GM21717 (cell line): ENCODE results near the gene SHC3.

Source experiments
- ATAC-seq: cut with Tn5 transposase; IDR thresholded peaks from one replicate; pipeline ENCODE4 v1.9.1; 2021; ENCODE audit warnings: mild to moderate bottlenecking, moderate library complexity; ENCODE audit not compliant: unreplicated experiment

SHC3 gene

DNA sequence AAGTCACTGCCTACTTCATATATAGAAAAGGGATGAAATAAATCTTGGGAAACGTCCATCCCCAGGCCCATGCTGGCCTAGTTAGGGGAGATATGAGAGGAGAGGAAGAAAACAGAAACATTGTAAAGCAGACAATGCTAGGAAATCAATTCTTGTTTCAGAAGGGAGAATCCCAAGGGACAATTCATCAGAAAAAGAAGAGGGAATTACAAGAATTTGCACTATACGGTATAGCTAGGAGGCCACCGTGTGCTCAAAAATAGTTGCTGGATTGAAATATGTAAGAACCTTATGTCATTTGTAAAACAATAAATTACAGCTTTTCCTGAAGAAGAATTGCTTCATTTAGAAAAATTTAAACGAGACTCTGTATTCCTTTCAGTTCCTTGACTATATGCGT lies 8.3 kb upstream of the SHC3 start:
- no peak for ATAC-seq

DNA sequence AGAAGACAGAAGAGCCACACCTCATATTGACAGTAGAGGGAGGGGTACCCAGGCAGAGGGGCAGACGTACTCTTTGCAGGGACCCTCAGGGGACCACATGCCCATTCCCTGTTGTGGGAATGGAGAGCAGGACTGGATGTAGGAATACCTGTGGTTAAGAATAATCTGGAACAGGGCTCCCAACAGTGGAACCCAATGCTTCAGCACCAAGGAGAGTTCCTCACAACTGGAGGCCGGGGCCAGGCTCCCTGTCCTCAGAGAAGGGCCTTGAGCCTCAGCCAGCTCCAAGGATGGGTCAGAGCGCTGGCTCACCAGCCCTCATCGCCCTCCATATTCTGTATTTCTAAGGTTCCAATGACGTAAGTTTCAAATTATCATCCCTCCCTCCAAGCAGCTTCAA lies 7.4 kb upstream of the SHC3 start:
- no peak for ATAC-seq

DNA sequence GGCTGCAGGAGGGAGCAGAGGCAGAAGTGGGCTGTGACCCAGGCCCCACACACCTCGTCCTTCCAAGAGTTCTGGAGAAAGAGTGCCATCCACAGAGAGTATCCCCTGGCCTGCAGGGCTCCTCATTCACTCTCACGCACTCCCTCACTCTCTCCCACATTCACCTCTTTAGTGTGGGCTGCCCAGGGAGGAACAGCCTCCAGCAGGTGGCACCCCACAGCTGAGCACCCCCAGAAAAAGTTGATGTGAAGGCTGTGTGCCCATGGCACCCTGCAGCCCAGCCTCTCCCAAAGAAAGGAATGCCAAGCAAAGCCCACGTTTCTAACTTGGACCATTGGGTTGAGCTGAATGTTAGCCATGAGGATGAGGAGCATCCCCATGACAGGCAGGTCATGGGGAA lies 4.5 kb upstream of the SHC3 start:
- ATAC-seq, result no peak

DNA sequence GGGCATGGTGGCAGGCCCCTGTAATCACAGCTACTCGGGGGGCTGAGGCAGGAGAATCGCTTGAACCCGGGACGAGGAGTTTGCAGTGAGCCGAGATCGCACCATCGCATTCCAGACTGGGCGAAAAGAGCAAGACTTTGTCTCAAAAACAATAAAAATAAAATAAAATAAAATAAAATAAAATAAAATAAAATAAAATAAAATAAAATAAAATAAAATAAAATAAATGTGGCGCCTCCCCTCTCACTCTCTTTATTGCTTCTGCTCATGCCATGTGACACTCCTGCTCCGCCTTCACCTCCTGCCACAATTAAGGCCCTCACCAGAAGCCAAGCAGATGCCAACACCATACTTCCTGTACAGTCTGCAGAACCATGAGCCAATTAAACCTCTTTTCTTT lies 3.8 kb upstream of the SHC3 start:
- ATAC-seq, result no peak

DNA sequence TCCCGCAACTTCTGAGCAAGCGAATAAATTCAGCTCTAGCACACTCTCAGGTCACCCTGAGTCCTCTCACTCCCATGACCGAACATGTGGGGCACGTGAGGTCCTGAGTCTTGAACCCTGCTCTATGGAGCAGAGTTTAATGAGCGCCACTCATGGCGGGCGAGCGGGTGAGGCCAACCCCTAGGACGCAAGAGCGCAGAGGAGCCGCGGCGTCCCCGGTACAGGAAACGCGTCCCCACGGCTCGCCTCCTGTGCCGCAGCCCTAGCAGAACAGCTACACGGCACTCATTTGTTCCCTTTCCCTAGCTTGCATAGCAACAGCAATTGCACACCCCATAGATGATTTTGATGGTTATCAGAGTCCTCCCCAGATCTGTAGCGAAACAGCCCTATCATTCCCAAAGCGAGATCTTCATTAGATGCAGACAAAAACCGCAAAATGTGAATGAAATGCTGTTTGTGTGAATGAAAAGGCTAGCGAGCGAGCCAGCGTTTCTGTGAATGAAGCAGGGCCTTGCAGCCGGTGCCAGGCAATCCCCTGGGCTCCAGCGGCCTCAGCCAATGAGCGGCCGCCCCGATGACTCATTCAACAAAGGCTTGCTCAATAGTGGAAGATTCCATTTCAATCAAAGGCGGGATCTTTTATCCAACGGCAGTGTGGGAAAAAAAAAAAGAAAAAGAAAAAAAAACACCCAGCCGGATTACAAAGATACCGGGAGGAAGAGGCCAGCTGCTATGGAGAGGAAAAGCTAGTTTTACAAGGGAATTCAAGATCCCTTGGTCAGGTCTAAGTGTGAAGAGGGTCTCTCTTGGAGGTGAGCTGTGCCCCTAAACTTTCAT lies 1.5 kb upstream of the SHC3 start:
- ATAC-seq, result no peak

GRCh38 chr9:89179540-89179894 lies 899 bp upstream of the SHC3 start:
- no peak for ATAC-seq

GRCh38 chr9:89178830-89179539 lies 367 bp upstream of the SHC3 start:
- ATAC-seq, result no peak

DNA sequence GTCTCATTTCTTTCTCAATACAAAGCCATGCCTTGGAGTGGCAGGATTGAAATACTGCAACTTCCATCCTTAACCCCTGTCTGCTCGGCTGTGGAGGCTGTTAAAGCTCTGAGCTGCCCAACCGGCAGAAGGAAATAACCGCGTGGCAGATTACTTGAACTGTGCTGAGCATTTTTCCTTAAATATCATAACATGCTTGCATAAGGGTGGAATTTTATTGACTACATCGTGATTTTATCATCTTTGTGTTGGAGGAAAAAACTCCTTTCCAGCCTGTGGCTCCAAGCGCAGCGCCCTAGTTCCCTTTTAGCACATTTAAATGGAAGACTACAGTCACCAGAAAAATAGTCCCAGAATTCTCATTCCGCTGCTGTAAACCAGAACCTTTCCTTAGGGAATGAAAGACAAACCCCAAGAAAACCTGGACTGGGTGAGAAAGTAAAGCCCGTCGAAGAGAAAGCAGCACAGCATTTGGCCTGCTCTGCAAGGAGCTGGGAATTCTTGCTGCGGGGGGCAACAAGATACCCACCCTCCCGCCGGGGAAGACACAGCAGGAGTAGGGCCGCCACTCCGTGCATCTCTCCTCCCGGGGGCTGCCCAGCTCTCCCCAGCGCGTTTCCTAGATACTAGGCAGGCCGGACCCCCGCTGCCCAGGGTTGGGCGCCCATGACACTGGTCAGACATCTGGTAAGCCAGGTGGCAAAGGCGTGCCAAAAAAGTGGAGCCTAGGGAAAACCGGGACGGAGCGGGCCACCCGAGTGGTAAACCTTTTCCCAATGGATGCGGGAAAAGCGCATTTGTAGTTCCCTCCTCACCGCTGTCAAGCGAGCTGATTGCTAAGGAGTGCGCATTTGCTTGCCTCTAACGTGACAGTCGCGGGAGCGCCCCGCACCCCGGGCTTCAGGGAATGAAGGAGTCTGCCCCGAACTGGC lies 1.3 kb downstream of the SHC3 start:
- no peak for ATAC-seq

- ATAC-seq, result no peak
Measured at GRCh38 chr9:89175828-89176261, 2.8 kb downstream of the SHC3 start.

DNA sequence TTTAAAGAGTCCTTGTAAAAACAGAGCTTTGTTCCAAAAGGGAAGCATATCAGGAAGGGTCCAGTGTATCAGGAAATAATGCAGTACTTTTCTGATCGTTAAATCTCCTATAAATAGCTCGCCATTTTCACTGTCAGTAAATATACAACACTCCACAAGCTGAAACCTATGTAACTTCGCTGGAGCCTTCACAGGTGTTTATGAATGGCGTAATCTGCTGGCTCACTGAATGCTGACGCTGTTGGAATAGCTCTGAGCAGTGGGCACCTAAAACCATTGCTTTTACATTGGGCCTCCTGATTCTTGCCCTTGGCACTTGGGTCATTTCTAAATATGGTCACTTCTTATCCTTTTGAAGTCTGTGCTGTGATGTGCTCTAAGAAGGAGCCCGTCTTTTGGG lies 4.3 kb downstream of the SHC3 start:
- ATAC-seq, result no peak

DNA sequence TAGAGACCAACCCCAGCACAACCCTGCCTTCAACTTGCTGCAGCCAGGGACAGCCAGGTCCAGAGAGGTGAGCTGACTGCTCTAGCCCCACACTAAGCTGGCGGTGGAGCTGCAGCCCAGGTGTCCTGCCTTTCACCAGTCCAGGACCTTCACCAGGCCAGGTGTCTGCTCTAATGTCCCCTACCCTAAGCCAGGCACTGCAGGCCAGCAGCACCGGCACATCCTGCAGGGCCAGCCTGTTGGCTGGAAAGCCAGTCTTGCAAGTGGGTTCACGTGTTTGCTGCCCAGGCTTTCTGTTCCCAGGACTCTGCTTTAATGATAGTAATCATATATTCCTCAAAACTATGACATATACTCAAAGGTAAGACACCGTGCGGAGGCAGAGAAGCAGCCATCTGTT lies 5.5 kb downstream of the SHC3 start:
- no peak for ATAC-seq

DNA sequence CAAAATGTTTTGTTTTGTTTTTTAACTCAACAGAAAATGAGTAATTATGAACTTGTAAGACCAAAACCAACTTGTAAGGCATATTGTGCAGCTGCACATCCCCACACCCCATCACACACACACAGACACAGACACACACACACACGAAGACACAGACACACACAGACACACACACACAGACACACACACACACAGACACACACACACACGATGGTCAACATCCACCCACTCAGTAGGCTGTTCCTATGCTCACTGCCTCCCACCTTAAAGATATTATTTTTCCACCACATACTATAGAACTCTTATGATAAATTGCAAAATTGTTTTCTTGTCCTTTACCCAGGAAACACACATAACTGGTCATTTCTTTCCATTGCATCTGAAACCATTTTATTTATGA lies 6.2 kb downstream of the SHC3 start:
- ATAC-seq, result no peak

DNA sequence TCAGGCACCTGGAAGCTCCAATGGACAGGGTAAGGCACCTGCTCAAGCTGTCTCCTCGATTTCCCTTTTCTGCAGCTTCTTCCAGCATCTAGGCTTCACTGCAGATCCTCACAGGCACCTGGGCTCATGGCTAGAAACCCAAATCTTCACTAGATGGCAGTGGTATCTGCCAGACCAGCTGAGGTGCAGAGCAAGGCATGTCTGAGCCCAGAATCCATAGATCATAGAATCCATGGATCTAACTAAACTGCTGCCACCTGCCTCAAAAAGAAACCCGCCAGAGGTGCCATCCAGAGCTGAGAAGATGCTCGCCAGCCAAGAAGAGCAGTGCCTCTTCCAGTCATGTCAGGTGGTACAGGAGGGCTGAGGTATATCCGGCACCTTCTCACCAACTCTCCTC lies 6.9 kb downstream of the SHC3 start:
- ATAC-seq, result no peak

DNA sequence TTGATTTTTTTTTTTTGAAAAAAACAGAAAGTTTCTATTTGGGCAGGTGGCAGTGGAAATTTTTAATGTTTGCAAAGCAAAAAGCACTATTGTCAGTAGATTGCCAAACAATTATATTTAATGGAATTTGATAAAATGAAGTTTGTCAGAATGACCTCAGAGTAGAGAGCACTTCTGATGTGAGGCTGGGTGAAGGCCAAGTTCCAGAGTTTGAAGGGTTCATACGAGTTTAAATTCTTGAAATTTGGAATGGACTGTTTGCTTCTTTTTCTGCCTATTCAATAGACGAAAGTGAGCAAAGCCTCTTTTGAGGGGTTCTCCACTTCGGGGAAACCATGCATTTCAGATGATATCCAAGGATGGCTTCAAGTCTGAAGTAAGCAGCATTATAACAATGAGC lies 7.4 kb downstream of the SHC3 start:
- ATAC-seq, result no peak

DNA sequence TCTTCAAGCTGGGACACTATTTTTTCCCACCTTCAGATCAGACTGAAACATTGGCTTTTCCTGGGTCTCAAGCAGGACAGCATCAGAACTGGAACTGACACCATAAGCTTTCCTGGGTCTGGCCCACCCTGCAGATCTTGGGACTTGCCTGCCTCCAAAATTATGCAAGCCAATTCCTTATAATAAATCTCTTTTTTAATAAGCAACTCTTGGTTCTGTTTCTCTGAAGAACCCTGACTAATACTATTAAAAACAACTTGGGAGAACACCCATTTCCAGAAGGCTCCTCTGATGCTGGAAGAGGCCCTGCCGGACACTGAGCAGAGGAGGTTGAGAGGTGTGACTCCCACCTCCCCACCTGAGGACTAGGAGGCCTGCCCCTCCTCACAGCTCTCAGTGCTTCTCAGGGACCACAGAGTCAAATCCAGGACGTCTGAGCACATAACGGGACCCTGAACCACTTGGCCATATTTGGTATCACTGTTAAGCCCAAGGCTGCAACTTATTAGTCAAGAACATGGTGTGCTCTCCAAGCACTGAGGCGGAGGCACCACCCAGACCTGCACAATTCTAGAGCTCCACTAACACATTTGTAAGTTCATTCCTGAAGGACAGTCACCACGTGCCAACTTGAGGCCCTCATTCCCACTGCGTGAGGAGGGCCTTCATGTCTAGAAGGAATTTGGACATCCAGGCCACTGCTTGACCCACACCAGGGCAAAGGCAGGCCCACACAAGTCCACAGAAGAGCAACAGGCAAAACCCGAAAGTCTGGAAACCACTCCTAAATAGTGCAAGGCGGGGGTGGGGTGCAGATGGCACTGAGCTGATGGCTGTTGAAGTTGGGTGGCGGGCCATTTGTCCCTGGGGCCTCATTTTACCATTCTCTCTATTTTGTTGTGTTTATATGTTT lies 9.5 kb downstream of the SHC3 start:
- ATAC-seq, result no peak

- ATAC-seq, result no peak
Measured at GRCh38 chr9:89167788-89168187, 10.8 kb downstream of the SHC3 start.

DNA sequence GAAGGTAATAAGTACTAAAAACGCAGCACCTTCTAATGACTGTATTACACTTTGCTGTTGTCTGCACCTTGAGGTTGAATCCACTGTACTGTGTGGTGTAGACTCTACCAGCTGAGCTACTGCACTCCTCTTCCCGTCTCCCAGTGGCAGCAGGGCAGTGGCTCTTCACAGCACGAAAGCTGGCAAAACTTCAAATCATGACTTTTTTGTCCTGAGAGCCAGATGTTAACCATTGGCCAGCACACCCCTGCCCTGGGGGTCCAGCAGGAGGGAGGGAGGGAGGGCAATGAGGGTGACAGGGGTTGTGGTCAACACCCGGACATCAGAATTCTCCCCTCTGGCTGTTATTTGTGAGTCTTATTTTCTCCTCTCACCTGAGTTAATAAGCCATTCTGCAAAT lies 11.8 kb downstream of the SHC3 start:
- no peak for ATAC-seq

DNA sequence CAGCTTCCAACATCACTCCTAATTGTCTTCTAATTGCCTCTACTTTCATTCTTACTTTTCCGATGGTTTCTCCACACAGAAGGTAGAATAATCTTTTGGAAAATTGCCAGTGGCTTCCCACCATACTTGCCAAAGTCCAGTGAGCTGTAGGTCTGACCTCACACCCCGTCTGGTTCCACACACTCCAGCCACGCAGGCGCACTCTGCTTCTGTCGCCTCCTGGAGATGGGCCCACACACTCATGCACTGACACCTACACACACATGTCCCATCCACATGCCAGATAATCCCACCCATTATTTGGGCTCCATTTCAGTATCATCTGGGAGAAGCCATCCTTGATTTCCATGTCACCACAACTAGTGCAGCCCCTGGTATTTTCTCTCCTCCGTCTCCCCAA lies 12.7 kb downstream of the SHC3 start:
- ATAC-seq, result no peak

- no peak for ATAC-seq
Measured at GRCh38 chr9:89165341-89165740, 13.3 kb downstream of the SHC3 start.

DNA sequence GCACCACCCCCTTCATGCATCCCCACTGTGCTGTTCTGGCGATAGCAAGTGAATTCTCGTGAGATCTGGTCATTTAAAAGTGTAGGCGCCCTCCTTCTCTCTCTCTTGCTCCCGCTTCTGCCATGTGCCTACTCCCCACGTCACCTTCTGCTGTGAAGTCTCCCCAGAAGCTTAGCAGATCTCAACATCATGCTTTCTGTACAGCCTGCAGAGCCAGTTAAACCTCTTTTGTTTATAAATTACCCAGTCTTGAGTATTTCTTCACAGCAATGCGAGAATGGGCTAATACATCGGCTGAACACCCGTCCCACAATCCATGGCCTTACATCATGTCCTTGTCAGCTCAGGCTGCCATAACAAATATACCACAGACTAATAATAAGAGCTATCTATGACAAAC lies 17.4 kb downstream of the SHC3 start:
- no peak for ATAC-seq
